DLD1 (cell line): ENCODE measurements around the gene PODN.

ENCODE experiments used
- in situ Hi-C: cut with HindIII; loops from 2 replicates; pipeline ENCODE4 v1.10.0; 2017; ENCODE audit warnings: low sequenced_read_pairs

PODN gene

DNA sequence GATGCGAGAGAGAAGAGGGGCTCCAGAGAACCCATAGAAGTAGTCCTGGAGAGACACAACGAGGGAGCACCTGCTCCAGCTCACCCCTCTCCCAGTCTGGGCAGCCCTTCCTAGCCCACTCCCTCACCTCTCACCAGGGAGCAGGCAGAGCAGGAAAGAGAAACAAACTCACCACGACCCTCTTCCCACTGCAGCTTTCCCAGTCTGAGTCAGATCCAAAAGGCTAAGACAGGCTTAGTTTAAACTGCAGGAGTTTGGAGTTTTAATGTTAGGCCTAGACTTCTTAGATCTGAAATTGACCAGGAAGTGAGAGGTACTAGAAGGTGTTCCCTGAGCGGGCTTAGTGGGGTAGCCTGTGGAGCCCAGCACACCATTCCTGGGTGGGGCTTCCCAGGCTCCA, 50.8 kb downstream of the PODN start:
- in situ Hi-C loops, result no loop called here

DNA sequence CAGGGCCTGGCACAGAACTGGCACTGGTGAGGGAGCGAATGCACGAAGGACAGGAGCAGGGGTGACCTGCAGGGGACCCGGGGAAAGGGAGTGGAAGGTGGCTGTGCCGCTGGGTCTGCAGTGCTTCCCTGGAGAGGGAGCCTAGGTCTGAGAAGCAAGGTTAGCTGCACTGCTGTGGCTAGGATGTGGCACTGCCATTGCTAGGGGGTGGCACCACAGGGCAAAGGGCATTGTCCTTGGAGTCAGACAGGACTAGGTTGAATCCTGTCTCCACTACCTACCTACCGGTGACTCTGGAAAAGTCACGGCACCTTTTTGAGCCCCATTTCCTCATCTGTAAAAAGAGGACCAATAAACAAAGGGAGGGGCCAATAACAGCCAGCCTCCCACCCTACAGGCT, 52.1 kb downstream of the PODN start:
- in situ Hi-C loops, result no loop called here

DNA sequence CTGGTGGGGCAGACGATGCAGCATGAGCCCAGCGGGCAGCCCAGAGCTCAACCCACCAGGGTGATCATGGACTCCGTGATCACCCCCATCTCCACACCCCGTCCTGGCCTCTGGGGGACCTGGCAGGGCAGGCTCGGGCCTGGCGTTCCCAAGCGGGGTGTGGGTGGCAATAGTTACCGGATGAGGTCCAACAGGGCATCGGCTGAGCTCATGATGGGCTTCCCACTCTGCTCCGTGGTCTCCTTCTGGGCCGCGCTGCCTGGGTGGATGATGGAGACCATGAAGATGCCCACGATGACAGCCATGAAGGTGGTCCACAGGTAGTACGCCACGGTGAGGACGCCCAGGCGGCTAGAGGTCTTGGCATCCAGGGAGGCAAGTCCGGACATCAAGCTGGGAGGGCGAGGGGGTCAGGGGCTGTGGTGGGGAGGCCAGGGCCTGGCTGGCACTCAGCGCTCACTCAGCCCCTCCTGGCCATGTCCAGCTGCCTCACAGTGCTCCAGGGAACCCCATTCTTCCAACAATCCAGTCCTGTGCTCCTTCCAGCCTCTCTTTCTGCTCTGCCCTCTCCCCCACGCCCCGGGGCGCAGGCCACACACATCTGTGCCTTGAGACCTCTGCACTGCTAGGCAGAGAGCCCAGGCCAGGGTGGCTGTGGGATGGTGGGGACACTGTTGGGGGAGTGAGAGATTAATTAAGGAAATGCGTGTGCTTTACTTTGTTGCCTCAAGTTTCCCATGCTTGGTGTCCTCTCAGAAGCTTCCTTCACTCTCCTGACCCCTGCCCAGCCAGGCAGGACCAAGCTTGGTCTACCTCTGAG, 52.8 kb downstream of the PODN start:
- in situ Hi-C loops, result no loop called here

DNA sequence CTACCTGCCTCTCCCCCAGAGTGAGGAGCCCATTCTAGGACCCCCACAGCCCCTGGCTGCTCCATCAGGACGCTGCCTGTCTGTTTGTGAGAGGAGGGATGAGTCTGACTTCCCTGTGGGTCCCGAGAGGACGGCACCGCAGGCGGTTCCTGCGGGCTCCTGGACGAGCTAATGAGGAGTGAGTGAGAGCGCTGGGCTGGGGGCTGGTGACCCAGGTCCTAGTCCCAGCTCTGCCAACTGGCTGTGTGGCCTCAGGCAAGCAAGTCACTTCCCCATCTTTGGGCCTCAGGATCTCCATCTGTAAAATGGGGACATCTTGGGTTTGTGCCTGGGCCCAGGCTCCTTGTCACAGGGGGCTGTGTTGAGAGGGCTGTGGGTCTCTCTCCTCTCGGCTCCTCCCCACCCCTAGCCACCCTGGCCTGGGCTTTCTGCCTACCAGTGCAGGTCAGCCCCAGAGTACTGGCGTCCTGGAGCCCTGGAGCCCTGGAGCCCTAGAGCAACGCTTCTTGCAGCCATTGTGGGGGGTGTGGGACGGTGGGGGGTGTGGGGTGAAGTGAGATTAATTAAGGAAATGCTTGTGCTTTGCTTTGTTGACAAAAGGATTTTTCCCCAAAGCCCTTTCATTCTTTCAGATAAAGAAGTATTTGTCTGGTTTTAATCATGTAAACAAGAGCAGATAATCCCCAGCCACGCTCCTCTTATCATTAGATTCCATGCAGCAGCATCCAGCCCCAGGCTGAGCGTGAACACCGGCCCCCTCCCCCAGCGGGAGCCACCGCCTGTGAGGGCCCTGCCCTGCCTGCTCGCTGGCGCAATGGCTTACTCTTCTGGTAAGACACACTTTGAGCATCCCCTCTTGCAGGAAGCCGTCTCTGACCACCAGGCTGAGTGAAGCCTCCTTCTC, 53.6 kb downstream of the PODN start:
- in situ Hi-C loops, result no loop called here

DNA sequence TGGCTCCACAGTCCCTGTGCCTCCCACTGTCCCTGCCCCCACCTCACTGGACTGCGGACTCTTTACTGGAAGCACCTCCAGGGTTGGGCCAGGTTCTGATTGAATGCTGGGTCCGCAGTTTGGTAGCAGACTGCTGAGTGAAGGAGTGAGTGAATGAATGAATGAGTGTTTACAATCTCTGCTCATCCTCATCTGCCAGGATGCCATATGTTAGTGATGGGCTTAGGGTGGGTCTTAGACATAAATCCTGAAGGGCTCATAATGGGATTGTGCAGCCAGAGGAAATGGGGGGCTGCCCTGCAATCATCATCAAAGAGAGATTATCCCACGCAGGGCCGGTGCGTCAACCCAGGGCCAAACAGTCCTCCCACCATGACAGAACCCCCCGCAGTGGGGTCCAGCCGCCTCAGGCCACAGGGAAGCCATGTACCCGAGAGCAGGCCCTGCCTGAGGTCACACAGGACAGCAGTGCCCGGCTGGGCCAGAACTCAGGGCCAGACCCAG, 54.3 kb downstream of the PODN start:
- in situ Hi-C loops, result no loop called here

DNA sequence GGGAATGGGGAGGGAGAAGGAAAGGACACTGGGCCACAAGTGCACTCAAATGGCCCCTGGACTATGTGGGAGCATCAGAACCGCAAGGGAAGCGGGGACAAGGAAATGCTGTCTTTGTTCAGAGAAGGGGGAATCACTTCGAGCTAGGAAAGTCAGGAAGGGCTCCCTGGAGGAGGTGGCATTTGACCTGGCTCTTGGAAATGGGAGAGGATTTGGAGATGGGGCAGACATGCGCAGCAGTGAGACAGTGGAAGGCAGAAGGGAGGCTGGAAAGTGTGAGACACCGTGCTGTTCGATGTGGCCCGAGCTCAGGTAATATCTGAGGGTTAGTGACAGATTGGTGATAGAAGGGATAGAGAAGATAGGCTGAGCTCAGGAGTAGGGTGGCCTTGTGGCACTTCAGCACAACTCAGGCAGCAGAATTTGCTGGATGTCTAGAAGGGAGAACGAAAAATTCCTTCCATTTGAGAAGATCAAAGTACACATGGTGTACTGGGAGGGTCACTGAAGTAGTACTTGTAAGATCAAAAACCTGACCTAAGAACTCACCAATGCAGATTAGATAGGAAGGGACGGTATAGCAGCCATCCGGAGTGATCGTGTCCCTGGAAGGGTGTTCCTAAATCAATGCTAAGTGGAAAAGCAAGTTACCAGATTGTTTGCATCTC, 55.1 kb downstream of the PODN start:
- in situ Hi-C loops, result no loop called here

DNA sequence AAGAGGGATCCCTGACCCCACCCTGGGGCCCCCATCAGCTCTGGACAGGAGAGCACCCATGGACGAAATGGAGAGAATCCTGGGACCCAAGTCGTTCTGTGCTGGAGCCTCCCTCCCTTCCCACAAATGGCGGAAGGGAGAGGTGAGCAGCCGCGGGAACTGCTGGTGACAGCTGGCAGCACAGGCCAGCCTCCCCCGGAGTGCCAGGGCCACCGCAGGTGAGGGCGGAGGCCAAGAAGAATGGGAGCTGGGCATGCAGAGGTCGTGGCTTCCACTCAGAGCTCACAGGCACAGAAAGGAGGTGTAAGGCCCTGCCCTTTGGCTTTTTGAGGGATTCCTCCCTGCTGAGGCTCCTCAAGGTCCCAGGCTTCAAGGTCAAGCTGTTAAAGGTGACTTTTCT, 55.8 kb downstream of the PODN start:
- in situ Hi-C loops, result no loop called here

DNA sequence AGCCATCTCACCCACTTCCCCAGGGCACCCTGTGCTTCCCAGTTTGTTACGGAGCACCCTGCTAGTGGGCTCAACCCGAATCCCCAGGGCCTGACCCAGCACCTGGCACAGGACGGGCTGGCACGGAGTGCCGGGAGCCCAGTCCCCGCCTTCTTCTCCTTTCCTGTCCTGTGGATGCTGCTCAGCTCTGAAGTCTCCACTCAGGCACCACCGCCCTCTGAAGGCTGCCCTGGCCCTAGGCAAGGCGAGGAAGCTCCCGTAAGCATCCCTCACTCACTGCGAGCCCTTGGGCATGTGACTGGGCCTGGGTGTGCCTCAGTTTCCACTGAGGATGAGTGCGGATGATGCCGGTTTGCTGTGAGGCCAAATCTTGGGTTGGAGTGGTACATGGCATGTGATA, 58.6 kb downstream of the PODN start:
- in situ Hi-C loops, result no loop called here

DNA sequence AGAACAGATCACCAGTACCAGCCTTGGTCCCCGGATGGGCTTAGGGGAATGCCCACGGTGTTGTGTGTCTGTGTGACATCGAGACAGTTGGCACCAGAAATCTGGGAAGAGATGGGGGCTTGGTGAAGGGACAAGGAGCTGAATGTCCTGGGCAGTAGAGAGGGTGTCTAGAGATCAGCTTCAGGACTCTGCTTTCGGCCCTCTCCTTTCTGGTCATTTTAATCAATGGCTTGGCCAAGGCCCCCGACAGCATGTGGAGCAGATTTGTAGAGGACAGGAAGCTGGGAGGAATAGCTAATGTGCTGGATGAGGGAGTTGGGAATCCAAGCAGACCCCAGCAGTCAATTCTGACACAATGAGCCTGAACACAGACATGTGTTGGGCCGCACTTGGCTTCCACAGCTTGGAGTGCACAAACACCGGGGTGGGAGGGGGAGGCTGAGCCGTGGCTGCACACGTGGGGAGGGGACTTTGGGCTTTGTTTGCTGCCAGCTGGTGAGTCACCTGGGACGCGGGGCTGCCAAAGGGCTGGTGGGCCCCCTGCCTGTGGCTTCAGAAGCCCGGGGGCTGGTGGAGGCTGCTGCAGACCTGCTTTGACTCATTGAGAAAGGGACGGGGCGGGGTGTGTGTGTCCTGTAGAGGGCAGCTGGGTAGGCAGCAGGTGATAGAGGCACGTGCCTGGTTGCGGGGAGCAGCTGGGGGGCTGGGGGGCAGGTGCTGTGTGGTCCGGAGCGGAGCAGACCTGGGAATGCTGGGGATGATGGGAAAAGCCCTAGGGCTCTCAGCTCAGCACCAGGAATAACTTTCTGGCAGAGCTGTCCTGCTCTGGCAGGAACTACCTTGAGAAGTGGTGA, 59.5 kb downstream of the PODN start:
- in situ Hi-C loops, result no loop called here

DNA sequence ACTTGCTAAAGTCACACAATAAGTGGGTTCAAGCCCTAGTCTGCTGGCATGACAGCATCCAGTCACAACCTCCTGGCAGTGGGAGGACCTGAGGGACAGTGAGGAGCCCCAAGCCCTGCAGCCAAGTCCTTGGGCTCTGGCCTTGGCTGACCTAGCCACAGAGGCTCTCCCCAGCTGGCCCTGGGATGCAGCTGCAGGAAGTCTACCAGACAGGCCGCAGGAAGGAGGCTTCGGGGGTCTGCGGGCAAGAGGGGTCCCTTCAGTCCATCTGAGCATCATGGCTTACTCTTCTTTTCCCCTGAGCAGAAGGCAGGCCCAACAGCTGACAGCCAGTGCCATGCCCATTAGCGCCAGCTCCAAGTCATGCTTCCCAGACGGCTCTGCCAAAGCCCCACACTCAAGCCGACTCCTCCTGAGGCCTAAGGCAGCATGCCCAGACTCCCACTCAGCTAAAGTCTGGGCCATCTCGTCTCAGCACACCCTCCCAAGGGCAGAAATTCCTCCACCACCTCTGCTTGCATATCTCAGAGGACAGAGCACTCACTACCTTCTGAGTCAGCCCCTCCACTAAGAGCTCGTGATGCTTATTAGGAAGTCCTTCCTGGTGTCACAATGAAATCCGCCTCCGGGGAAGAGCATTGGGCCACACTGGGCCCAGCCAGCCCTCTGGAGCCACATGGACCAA, 60.3 kb downstream of the PODN start:
- in situ Hi-C loops, result no loop called here

DNA sequence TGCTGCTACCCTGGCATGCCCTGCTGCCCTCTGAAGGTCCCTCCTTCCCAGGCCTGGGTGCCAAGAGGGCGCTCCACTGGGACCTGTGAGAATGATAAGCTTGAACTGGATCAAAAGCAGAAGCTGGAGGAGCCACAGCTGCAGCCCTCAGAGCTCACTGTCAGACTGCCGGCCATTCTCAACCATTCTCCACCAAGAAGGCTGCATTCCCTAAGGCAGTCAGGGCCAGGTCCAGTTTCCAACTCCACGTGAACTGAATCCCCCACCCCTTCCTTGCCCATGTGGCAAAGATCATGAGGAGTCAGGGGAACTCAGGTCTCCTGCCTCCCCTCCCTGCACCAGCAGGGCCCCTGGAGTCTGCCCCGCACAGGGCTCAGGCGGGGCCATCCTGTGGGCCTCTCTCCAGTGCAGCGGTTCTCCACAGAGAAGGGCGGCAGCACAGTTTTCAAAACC, 61.0 kb downstream of the PODN start:
- in situ Hi-C loops, result no loop called here

- in situ Hi-C loops, result no loop called here
These were observed 61.6 kb downstream of the PODN start for GRCh38 chr1:53123453-53124140.

DNA sequence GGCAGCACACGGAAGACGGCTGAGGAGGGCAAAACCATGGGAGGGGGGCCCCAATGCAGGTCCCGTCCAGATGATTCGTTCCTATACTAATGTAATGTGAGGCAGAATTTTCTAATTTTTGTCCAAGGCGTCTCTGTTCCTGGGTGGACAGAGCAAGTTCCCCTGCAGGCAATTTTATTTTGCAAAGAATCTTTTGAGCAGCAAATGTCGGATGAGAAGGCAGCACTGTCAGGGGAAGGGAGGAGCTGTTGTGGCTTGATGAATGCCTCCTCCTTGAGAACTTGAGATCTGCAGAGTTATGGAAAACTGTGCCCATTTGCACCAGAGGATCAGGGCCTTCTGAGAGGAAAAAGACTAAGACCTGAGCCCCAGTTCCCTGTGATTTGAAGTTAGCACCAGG, 63.1 kb downstream of the PODN start:
- in situ Hi-C loops, result no loop called here

DNA sequence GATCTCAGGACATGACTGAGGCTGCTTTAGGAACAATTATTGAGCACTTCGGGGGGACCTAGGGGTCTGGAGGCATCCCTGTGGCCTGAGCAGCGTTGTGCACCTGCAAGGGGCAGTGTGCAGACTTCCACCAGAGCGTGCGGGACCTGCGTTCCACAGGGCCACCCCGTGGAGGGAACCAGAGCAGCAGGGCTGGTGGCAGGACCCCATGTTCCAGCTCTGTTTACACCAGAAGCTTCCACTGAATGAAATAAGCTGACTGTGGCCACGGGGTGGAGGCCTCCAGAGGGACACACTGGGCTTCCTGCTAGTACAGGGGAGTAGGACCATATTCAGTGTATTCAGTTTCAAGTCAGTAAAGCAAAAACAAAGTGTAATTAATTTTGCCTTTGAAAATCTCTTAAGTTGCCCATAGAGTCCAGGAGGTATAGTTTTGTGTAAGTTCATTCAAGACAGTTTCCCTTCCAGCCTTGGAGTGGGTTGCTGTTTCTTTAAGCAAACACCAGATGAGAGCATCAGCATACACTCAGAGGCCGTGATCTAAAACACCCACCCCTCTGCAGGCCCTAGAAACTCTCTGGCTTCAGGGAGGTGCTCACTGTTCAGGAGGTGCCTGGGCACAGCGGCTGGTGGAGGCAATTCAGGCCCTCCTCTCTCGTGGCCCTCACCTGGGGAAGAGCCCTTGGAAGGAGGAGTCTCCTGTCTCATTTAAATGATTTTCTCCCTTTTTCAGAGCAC, 63.8 kb downstream of the PODN start:
- in situ Hi-C loops, result no loop called here

DNA sequence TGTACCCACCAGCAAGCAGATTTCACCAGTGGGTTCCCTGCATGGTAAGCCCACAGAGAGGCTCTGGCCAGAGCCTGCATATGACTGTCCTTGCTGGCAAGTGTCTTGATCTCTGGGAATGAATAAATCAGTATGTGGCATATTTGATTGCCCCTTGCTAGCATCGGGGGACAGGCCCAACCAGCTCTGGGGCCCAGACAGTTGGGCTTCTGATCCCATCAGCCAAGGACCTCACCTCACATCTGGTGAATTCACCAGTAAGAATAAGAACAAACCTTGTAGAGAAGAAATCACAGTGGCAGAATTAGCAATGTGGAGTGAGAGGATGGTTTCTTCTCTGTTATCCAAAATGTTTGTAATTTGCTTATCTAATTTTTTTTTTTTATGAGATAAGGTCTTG, 64.5 kb downstream of the PODN start:
- in situ Hi-C loops, result no loop called here

DNA sequence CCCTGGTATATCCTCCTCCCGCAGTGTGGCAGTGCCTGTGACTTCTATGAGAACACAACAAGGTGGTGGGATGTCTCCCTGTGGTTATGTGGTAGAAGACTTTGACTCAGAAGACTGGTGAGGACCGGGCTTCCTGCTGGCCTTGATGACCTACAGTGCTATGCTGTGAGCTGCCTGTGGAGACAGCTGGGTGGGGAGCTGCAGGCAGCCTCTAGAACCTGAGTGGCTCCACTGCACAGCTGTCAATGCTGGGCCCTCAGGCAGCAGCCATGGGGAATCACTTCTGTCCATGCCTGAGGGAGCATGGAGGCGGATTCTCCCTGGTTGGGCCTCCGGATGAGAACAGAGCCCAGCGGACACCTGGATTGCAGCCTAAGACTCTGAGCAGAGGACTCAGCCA, 65.5 kb downstream of the PODN start:
- in situ Hi-C loops, result no loop called here

- in situ Hi-C loops, result no loop called here
These were observed 66.4 kb downstream of the PODN start for GRCh38 chr1:53128401-53128800.

- in situ Hi-C loops, result no loop called here
These were observed 68.0 kb downstream of the PODN start for GRCh38 chr1:53129891-53130597.
